Mesodermal cell (in vitro differentiated cells): Measurements from ENCODE around the gene LEO1.

Source experiments
- H3K27ac ChIP-seq: 2 replicates; pipeline ENCODE4 v1.7.0; 2013; ENCODE audit warnings: mild to moderate bottlenecking, low read depth, low read length, moderate library complexity; ENCODE audit not compliant: severe bottlenecking
- H3K36me3 ChIP-seq: 2 replicates; pipeline ENCODE4 v1.7.1; 2013; ENCODE audit warnings: mild to moderate bottlenecking, low read length, moderate library complexity; ENCODE audit not compliant: control insufficient read depth, insufficient read depth
- H3K4me1 ChIP-seq: one replicate; pipeline ENCODE4 v1.7.1; 2013; ENCODE audit warnings: mild to moderate bottlenecking, low read length; ENCODE audit not compliant: insufficient read depth, control insufficient read depth, poor library complexity, severe bottlenecking
- H3K4me3 ChIP-seq: 2 replicates; pipeline ENCODE4 v1.7.0; 2013; ENCODE audit warnings: low read length, control low read depth, mild to moderate bottlenecking; ENCODE audit not compliant: insufficient read depth, poor library complexity, severe bottlenecking; ENCODE audit errors: extremely low read depth
- H3K9me3 ChIP-seq: 2 replicates; pipeline ENCODE4 v1.7.1; 2013; ENCODE audit warnings: mild to moderate bottlenecking, low read length, moderate library complexity; ENCODE audit not compliant: control insufficient read depth
- WGBS, 2 experiments: methylation state at CpG; one replicate each; pipeline ENCODE4 v1.1.5; 2013; ENCODE audit warnings: missing lambda C conversion rate in 2 of 2; ENCODE audit not compliant: insufficient coverage in 2 of 2; 5-methylcytosine and 5-hydroxymethylcytosine counted together

The LEO1 gene

DNA sequence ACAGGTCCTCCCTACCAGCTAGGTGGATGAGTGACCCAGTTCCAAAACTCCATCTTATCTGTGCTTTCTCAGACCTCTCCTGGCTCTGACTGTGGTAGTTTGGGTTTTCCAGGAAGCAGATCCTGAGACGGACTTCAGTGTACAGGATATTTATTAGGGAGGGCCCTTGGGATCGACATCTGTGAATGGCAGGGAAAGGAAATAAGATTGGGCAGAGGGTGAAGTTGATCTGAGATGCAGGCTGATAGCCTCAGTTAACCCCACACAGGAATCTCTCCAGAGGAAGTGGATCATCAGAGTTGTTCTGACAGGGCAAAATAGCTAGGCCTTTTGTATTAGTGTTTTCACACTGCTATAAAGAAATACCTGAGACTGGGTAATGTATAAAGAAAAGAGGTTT is 30.8 kb upstream of the LEO1 start:
- no peaks in the 10 kb centered on the region for H3K36me3 ChIP-seq
- 80 to 100% methylated on average over 1 of the region's 2 CpGs for WGBS, 2 experiments
- H3K27ac ChIP-seq, result no peak overlapping the region
- H3K4me1 ChIP-seq, result peaks cover 9% of the 10 kb centered on the region
- H3K9me3 ChIP-seq, result no peaks in the 10 kb centered on the region
- H3K4me3 ChIP-seq, result no peak overlapping the region

DNA sequence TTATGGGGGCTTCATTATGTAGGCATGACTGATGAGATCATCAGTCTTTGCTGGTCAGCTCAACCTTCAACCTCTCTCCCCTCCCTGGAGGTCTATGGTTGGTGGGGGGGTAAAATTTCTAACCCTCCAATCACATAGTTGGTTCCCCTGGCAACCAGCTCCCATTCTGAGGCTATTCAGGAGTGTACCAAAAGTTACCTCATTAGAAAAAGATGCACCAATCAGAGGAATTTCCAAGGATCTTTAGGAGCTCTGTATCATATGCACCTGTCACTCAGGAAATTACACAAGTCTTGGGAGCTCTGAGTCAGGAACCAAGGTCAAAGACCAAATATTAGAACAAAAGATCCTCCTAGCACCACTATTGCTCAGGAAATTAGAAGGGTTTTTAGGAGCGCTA is 21.4 kb upstream of the LEO1 start:
- Histone ChIP-seq H3K4me3 (no peak overlapping the region), H3K36me3 (no peaks in the 10 kb centered on the region), H3K4me1 (no peaks in the 10 kb centered on the region), H3K9me3 (no peaks in the 10 kb centered on the region), H3K27ac (no peak overlapping the region)
- WGBS, 2 experiments, result 83% methylated on average over 1 of the region's 1 CpG; no CpG with 5 or more reads in 1 of the 2 experiments

DNA sequence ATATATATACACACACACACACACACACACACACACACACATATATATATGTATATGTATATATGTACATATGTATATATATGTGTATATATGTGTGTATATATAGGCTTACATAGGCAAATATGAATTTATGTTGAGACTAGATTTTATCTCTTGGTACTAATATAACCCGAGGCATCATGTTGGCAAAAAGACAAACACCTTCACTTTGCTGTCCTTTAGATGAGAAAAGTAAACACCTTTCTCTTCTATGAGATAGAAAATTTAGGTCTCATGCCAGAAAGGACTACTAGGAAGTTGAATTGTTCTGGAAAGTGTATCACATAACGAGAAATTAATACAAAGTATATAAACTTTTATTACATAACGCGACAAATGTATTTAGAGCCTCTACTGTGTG is 19.6 kb upstream of the LEO1 start:
- no peaks in the 10 kb centered on the region for H3K9me3 ChIP-seq
- no CpG with 5 or more reads among the region's 4 CpGs for WGBS, 2 experiments
- no peaks in the 10 kb centered on the region for H3K4me1 ChIP-seq
- no peaks in the 10 kb centered on the region for H3K36me3 ChIP-seq
- H3K27ac ChIP-seq, result no peak overlapping the region
- no peak overlapping the region for H3K4me3 ChIP-seq

DNA sequence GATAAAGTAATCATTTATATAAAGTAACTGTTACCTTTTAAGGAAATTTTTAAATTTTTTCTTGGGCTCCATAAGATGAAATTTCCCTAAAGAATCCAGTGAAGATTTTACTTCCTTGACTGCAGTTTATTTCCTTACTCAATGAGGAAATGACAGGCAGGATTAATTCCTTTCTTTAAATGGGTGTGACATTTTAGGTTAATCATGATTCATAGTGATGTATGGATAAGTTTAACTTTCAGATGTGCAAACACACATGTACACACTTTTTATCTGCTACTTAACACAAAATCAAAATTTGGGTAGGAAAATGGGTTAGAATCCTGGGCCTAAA is 11.2 kb upstream of the LEO1 start:
- no peaks in the 10 kb centered on the region for H3K9me3 ChIP-seq
- H3K4me3 ChIP-seq, result no peak overlapping the region
- H3K36me3 ChIP-seq, result no peaks in the 10 kb centered on the region
- H3K27ac ChIP-seq, result no peak overlapping the region
- peaks cover 8% of the 10 kb centered on the region for H3K4me1 ChIP-seq

DNA sequence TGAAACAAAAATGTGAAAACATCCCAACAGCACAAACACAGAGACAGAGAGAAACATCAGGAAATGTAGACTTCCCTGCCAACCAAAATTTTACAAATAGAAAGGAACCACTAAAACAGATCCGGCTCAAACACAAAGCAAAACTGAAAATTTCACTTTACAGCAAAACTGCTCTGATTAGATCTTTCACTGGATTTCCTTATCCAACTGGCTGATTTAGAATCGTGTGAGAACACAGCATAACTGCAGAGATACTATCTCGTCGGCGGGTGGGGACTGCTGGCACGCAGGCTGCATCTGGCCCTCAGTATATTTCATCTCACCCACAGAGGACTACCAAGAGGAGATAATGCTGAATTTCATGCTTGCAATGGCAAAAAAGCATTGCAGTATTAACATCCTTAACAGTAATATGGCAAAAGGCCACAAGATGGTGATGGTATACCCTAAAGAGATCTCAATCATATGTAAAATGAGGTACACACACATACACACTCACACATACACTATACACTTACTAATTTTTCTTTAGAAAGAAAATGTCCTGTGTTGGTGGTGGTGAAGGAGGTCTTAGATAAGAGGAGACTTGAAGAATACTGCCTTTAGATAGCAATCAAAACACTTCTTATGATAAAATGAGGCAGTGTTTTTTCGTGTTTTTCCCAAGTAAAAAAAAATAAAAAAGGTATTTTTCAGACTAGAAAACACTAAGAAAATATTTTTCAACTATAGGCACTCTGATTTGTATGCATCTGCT is 10.6 kb upstream of the LEO1 start:
- H3K9me3 ChIP-seq, result no peaks in the 10 kb centered on the region

DNA sequence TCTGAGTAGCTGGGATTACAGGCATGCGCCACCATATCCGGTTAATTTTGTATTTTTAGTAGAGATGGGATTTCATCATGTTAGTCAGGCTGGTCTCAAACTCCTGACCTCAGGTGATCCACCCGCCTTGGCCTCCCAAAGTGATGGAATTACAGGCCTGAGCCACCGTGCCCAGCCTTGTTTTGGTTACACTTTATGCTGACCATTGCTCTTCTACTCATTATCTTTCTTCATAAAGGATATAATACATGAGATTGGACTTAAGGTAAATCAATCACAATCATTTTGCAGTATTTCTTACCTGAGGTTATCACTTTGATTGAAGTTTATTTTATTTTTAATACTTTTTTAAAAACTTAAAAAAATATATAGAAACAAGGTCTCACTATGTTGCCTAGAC is 2.2 kb upstream of the LEO1 start:
- H3K4me1 ChIP-seq, result no peaks in the 10 kb centered on the region
- no peaks in the 10 kb centered on the region for H3K9me3 ChIP-seq
- WGBS, 2 experiments, result 93% methylated on average over 3 of the region's 4 CpGs; no CpG with 5 or more reads in 1 of the 2 experiments

More for the DNA sequence above, 10.6 kb upstream of the LEO1 start:
- peaks cover 8% of the 10 kb centered on the region for H3K4me1 ChIP-seq
- H3K4me3 ChIP-seq, result no peak overlapping the region
- 83 to 89% methylated on average over 5 of the region's 7 CpGs for WGBS, 2 experiments
- H3K27ac ChIP-seq, result peak overlapping the region; percentile 85
- H3K36me3 ChIP-seq, result no peaks in the 10 kb centered on the region

DNA sequence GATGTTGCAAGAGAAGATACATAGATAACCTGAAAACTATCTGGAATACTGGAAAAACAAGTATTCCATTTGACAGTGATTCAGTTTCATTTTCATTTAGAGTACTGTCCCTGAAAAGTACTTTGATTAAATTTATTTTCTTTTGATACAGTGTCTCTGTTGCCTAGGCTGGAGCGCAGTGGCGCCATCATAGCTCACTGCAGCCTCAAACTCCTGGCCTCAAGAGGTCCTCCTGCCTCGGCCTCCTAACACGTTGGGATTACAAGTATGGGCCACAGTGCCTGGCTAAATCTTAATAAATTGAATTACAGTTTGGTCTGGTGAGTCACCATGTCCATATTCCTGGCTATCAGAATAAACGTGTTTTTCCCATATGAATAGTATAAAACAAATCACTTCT is 1.6 kb upstream of the LEO1 start:
- WGBS, 2 experiments, result 100% methylated on average over 2 to 3 of the region's 5 CpGs

More for the DNA sequence above, 2.2 kb upstream of the LEO1 start:
- Histone ChIP-seq H3K4me3 (no peak overlapping the region), H3K36me3 (no peaks in the 10 kb centered on the region), H3K27ac (no peak overlapping the region)

DNA sequence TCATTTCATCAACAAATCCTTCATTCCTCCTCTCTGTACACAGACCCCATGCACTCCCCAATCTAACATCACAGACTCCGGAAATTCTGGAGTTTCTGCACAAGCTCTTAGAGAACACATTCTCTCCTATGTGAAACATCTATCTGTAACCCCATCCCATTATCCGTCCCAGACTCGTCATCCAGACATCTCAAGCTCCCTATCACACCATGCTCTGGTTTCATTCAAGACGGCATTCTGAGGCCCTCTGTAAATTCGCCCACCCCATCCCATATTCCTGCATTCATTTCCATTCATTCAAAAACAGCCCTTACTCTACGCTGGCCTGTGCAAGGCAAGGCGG is 575 bp downstream of the LEO1 start:
- WGBS, 2 experiments, result 0 to 1% methylated on average over 7 of the region's 7 CpGs
- Histone ChIP-seq H3K36me3 (peaks cover 11% of the 10 kb centered on the region), H3K4me3 (peak overlapping the region; percentile 94), H3K9me3 (peaks cover 4% of the 10 kb centered on the region), H3K27ac (peak overlapping the region; percentile 81), H3K4me1 (no peaks in the 10 kb centered on the region)

More for the DNA sequence above, 1.6 kb upstream of the LEO1 start:
- H3K27ac ChIP-seq, result no peak overlapping the region
- H3K4me1 ChIP-seq, result no peaks in the 10 kb centered on the region
- H3K36me3 ChIP-seq, result no peaks in the 10 kb centered on the region
- H3K4me3 ChIP-seq, result no peak overlapping the region
- H3K9me3 ChIP-seq, result no peaks in the 10 kb centered on the region

DNA sequence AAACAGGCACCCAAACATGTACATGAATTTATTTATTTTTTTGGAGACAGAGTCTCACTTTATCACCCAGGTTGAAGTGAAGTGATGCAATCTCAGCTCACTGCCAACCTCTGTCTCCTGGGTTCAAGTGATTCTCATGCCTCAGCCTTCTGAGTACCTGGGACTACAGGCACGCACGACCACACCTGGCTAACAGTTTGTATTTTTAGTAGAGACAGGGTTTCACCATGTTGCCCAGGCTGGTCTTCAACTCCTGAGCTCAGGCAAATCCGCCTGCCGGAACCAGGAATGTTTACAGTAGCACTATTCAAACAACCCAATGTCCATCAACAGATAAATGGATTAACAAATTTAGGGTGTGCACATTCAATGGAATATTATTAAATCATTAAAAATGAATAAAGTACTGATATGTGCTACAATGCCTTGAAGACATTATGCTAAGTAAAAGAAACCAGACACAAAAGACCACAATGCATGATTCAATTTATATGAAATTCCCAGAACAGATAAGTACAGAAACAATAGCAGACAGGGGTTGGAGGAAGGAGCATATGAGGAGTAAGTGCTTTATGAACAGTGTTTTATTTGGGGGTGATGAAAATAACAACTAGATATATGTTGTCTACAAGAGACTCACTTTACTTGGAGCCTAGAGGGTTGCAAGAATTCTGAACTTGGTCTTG is 1.3 kb downstream of the LEO1 start:
- WGBS, 2 experiments, result 68 to 70% methylated on average over 2 of the region's 4 CpGs
- H3K4me1 ChIP-seq, result no peaks in the 10 kb centered on the region
- peaks cover 4% of the 10 kb centered on the region for H3K9me3 ChIP-seq
- peak overlapping the region; percentile 94 for H3K4me3 ChIP-seq
- H3K27ac ChIP-seq, result no peak overlapping the region
- peaks cover 18% of the 10 kb centered on the region for H3K36me3 ChIP-seq

DNA sequence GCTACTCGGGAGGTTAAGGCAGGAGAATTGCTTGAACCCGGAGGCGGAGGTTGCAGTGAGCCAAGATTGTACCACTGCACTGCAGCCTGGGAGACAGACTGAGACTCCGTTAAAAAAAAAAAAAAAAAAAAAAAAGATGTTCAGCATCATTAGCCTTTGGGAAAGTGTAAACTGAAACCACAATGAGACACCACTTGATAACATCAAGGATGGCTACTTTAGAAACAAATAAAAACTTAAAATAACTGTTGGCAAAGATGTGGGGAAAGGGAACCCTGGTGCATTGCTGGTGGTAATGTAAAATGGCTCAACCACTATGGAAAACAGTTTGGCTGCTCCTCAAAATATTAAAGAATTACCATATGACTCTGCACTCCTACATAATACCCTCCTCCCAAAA is 1.9 kb downstream of the LEO1 start:
- WGBS, 2 experiments, result 100% methylated on average over 3 of the region's 4 CpGs; no CpG with 5 or more reads in 1 of the 2 experiments
- H3K4me3 ChIP-seq, result no peak overlapping the region
- no peaks in the 10 kb centered on the region for H3K4me1 ChIP-seq
- peaks cover 4% of the 10 kb centered on the region for H3K9me3 ChIP-seq
- H3K27ac ChIP-seq, result no peak overlapping the region
- H3K36me3 ChIP-seq, result peaks cover 23% of the 10 kb centered on the region

DNA sequence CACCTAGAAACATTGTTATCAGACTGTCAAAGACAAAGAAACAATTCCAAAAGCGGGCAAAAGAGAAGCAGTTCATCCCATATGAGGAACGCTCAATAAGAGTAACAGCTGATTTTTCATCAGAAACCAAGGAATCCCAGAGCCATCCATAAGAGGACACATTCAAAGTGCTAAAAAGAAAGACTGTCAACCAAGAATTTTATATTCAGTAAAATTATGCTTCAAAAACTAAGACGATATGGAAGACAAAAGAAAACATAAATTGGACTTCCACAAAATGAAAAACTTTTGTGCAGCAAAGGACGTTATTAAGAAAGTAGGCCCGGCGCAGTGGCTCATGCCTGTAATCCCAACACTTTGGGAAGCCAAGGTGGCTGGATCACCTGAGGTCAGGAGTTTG is 4.0 kb downstream of the LEO1 start:
- no peaks in the 10 kb centered on the region for H3K4me1 ChIP-seq
- WGBS, 2 experiments, result 73 to 80% methylated on average over 4 to 5 of the region's 6 CpGs

More for the DNA sequence above, 4.0 kb downstream of the LEO1 start:
- H3K36me3 ChIP-seq, result peaks cover 32% of the 10 kb centered on the region
- H3K9me3 ChIP-seq, result peaks cover 4% of the 10 kb centered on the region
- no peak overlapping the region for H3K27ac ChIP-seq
- H3K4me3 ChIP-seq, result no peak overlapping the region
